ENCODE measurements around the gene NRP1. TPM values are rescaled to one million over a fixed set of nuclear protein-coding genes. Genes with fewer than 3 reads are reported as not detected.

The NRP1 gene
- total RNA-seq, 1 experiment from 2014 or later, result 3.0 TPM

- TF ChIP-seq IRF1 (CRISPR knock-in tag; IDR thresholded peaks at IDR 0.05) (no peak), FOXP1 (CRISPR knock-in tag; IDR thresholded peaks at IDR 0.05; ENCODE audit: borderline replicate concordance) (no peak), USF2 (CRISPR knock-in tag; IDR thresholded peaks at IDR 0.05) (no peak), ELF4 (CRISPR knock-in tag; IDR thresholded peaks at IDR 0.05; ENCODE audit: low read depth) (no peak), ZSCAN18 (CRISPR knock-in tag; IDR thresholded peaks at IDR 0.05) (no peak)
Measured at GRCh38 chr10:33320288-33320687, 14.2 kb downstream of the NRP1 start (continued).

- H3K9me3 Mint-ChIP-seq, result peaks cover 11% of the 10 kb centered on the region
- no peaks in the 10 kb centered on the region for H3K27me3 Mint-ChIP-seq (ENCODE audit: low read depth)
- ChIA-PET POLR2A (no interaction called here), CTCF (no interaction called here)
- H3K36me3 Mint-ChIP-seq, result peaks cover 4% of the 10 kb centered on the region
- H3K4me3 Mint-ChIP-seq, result no peak overlapping the region
- DNase-seq (ENCODE audit: low spot score), result no peak
- no peak overlapping the region for H3K27ac Mint-ChIP-seq
- ATAC-seq, result no peak
- peak; percentile 95 for TF ChIP-seq GABPB1 (CRISPR knock-in tag; IDR thresholded peaks at IDR 0.05)
- no peak for TF ChIP-seq KAT7 (CRISPR knock-in tag; IDR thresholded peaks at IDR 0.05; ENCODE audit: borderline replicate concordance)
- no peak for TF ChIP-seq IRF2 (CRISPR knock-in tag; IDR thresholded peaks at IDR 0.05; ENCODE audit: borderline replicate concordance, low read depth)
- peaks cover 33% of the 10 kb centered on the region for H3K4me1 Mint-ChIP-seq
Measured at GRCh38 chr10:33315891-33316290, 18.6 kb downstream of the NRP1 start.

GRCh38 chr10:33314811-33315561 lies 19.5 kb downstream of the NRP1 start:
- ChIA-PET CTCF (no interaction called here), POLR2A (no interaction called here)
- no peak overlapping the region for H3K27ac Mint-ChIP-seq
- H3K36me3 Mint-ChIP-seq, result no peaks in the 10 kb centered on the region
- H3K4me1 Mint-ChIP-seq, result peaks cover 33% of the 10 kb centered on the region
- DNase-seq (ENCODE audit: low spot score) (no peak), ATAC-seq (no peak)
- H3K4me3 Mint-ChIP-seq, result no peak overlapping the region
- H3K9me3 Mint-ChIP-seq, result peaks cover 7% of the 10 kb centered on the region
- H3K27me3 Mint-ChIP-seq (ENCODE audit: low read depth), result no peaks in the 10 kb centered on the region
- TF ChIP-seq AFF4 (CRISPR knock-in tag; IDR thresholded peaks at IDR 0.05; ENCODE audit: borderline replicate concordance) (no peak), PRDM15 (CRISPR knock-in tag; IDR thresholded peaks at IDR 0.05) (no peak), IRF1 (CRISPR knock-in tag; IDR thresholded peaks at IDR 0.05) (no peak), ZNF532 (CRISPR knock-in tag; IDR thresholded peaks at IDR 0.05; ENCODE audit: borderline replicate concordance) (no peak), MLX (CRISPR knock-in tag; IDR thresholded peaks at IDR 0.05) (no peak)

Data from WTC11 (cell line).